CD4-positive, alpha-beta T cell treated with Interleukin-15 for 4 hours (primary cell): ENCODE measurements around the gene ITGA3.
"Not testable (repeated sequence)": the region's sequence is repeated elsewhere in the genome, so short reads cannot be mapped to it uniquely, and the experiment has no call there.

ENCODE experiments used
- DNase-seq: peaks from one replicate; pipeline ENCODE4 v3.0.0-alpha.2; 2020; ENCODE audit warnings: low spot score

Gene ITGA3

GRCh38 chr17:50035421-50035879 is 20.5 kb upstream of the ITGA3 start:
- no peak for DNase-seq

GRCh38 chr17:50035945-50036344 is 20.0 kb upstream of the ITGA3 start:
- DNase-seq: no peak

GRCh38 chr17:50036455-50037261 is 19.3 kb upstream of the ITGA3 start:
- no peak for DNase-seq

- no peak for DNase-seq
Measured at GRCh38 chr17:50037321-50038107, 18.4 kb upstream of the ITGA3 start.

- no peak for DNase-seq
Measured at GRCh38 chr17:50039058-50039457, 16.9 kb upstream of the ITGA3 start.

- DNase-seq: not testable (repeated sequence)
Measured at GRCh38 chr17:50040496-50040895, 15.4 kb upstream of the ITGA3 start.

- DNase-seq: no peak
Measured at GRCh38 chr17:50042211-50042610, 13.7 kb upstream of the ITGA3 start.

- DNase-seq: no peak
Measured at GRCh38 chr17:50043290-50044148, 12.4 kb upstream of the ITGA3 start.

- no peak for DNase-seq
Measured at GRCh38 chr17:50044483-50044882, 11.4 kb upstream of the ITGA3 start.

GRCh38 chr17:50045154-50045553 is 10.8 kb upstream of the ITGA3 start:
- no peak for DNase-seq

GRCh38 chr17:50046179-50046578 is 9.7 kb upstream of the ITGA3 start:
- DNase-seq: no peak

GRCh38 chr17:50046667-50047066 is 9.2 kb upstream of the ITGA3 start:
- DNase-seq: no peak

GRCh38 chr17:50047083-50047482 is 8.8 kb upstream of the ITGA3 start:
- DNase-seq: no peak

- no peak for DNase-seq
Measured at GRCh38 chr17:50047488-50048126, 8.3 kb upstream of the ITGA3 start.

- no peak for DNase-seq
Measured at GRCh38 chr17:50048146-50048720, 7.7 kb upstream of the ITGA3 start.

GRCh38 chr17:50048988-50049387 is 6.9 kb upstream of the ITGA3 start:
- DNase-seq: no peak

GRCh38 chr17:50049636-50050035 is 6.3 kb upstream of the ITGA3 start:
- DNase-seq: no peak

GRCh38 chr17:50050431-50051032 is 5.4 kb upstream of the ITGA3 start:
- DNase-seq: no peak

GRCh38 chr17:50051082-50051576 is 4.8 kb upstream of the ITGA3 start:
- DNase-seq: peak; percentile 43

GRCh38 chr17:50051606-50052005 is 4.3 kb upstream of the ITGA3 start:
- no peak for DNase-seq
